Parathyroid adenoma (tissue), 2 donors: ENCODE data around the gene MAN2A2.
"Not testable (repeated sequence)": the region's sequence is repeated elsewhere in the genome, so short reads cannot be mapped to it uniquely, and the experiment has no call there.

Source experiments
- H2AFZ ChIP-seq: fragments of 300-600 bp; sonication (generic); one replicate; pipeline ENCODE4 v1.7.0; 2017; ENCODE audit warnings: antibody characterized with exemption, mild to moderate bottlenecking
- H3K27ac ChIP-seq: fragments of 300-600 bp; sonication (generic); one replicate; pipeline ENCODE4 v1.7.0; 2017
- H3K27me3 ChIP-seq: fragments of 300-600 bp; sonication (generic); one replicate; pipeline ENCODE4 v1.7.0; 2017; ENCODE audit warnings: low read length; ENCODE audit not compliant: control insufficient read depth, insufficient read depth
- H3K36me3 ChIP-seq: fragments of 300-600 bp; sonication (generic); one replicate; pipeline ENCODE4 v1.7.0; 2017; ENCODE audit warnings: low read length; ENCODE audit not compliant: control insufficient read depth, insufficient read depth
- H3K4me1 ChIP-seq: fragments of 300-600 bp; sonication (generic); one replicate; pipeline ENCODE4 v1.7.0; 2017; ENCODE audit warnings: control low read depth
- H3K4me2 ChIP-seq: fragments of 300-600 bp; sonication (generic); one replicate; pipeline ENCODE4 v1.7.0; 2017; ENCODE audit warnings: low read length
- H3K4me3 ChIP-seq: fragments of 300-600 bp; sonication (generic); one replicate; pipeline ENCODE4 v1.7.0; 2017; ENCODE audit warnings: low read depth, low read length
- H3K79me2 ChIP-seq: fragments of 300-600 bp; sonication (generic); one replicate; pipeline ENCODE4 v1.7.0; 2017; ENCODE audit warnings: control low read depth
- H3K9ac ChIP-seq: fragments of 300-600 bp; sonication (generic); one replicate; pipeline ENCODE4 v1.7.0; 2017; ENCODE audit warnings: mild to moderate bottlenecking
- H3K9me3 ChIP-seq: fragments of 300-600 bp; sonication (generic); one replicate; pipeline ENCODE4 v1.7.0; 2017; ENCODE audit warnings: low read length; ENCODE audit not compliant: control insufficient read depth
- CTCF ChIP-seq: fragments of 300-600 bp; sonication (generic); IDR thresholded peaks from one replicate; pipeline ENCODE4 v1.7.0; 2017; ENCODE audit warnings: antibody characterized with exemption, mild to moderate bottlenecking
- donor health status: primary hyperparathyroidism.

The MAN2A2 gene

DNA sequence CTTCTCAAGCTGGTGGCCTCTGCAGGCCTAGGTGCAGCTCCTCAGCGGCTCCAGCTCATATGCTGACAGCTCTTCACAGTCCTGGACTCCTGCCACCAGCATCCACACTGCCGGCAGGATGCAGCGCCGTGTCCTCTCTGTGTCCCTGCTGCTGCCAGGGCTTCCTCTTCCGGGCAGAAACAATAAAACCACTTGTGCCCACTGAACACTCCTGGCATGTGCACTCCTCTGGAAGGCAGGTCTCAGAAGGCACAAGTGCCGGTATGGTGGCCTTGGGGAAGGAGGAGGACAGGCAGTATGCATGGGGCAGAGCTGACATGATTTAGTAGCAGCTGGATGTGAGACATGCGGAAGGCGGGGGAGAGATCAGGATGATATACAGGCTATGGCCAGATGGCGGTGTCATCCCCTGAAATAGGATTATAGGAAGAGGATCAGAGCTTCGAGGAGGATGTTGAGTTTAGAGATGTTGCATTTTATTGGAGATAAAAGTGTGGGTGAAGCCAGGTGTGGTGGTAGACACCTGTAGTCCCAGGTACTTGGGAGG lies 7.5 kb upstream of the MAN2A2 start:
- no peak overlapping the region for H3K4me2 ChIP-seq
- H3K4me3 ChIP-seq: no peak overlapping the region
- H3K36me3 ChIP-seq: no peaks in the 10 kb centered on the region
- no peak overlapping the region for H2AFZ ChIP-seq
- no peaks in the 10 kb centered on the region for H3K9me3 ChIP-seq
- no peak overlapping the region for H3K27ac ChIP-seq
- H3K79me2 ChIP-seq: no peaks in the 10 kb centered on the region
- no peak for TF ChIP-seq CTCF
- H3K4me1 ChIP-seq: no peaks in the 10 kb centered on the region
- H3K9ac ChIP-seq: no peak overlapping the region
- H3K27me3 ChIP-seq: no peaks in the 10 kb centered on the region

GRCh38 chr15:90897131-90897655 lies 5.9 kb upstream of the MAN2A2 start:
- H2AFZ ChIP-seq, H3K4me2 ChIP-seq, H3K36me3 ChIP-seq, H3K27me3 ChIP-seq, H3K4me1 ChIP-seq, H3K9ac ChIP-seq, H3K27ac ChIP-seq, H3K9me3 ChIP-seq, H3K79me2 ChIP-seq, H3K4me3 ChIP-seq: not testable (repeated sequence)

- peaks cover 3% of the 10 kb centered on the region for H3K79me2 ChIP-seq
- peaks cover 3% of the 10 kb centered on the region for H3K4me1 ChIP-seq
- H3K4me2 ChIP-seq: peak overlapping the region; percentile 86
- H3K9ac ChIP-seq: no peak overlapping the region
- peak overlapping the region; percentile 65 for H3K4me3 ChIP-seq
- peak overlapping the region; percentile 95 for H2AFZ ChIP-seq
- no peaks in the 10 kb centered on the region for H3K36me3 ChIP-seq
- no peaks in the 10 kb centered on the region for H3K9me3 ChIP-seq
- H3K27ac ChIP-seq: peak overlapping the region; percentile 86
- no peaks in the 10 kb centered on the region for H3K27me3 ChIP-seq
- no peak for TF ChIP-seq CTCF
Measured at GRCh38 chr15:90901175-90902039, 1.7 kb upstream of the MAN2A2 start.

- Histone ChIP-seq H3K4me3 (peak overlapping the region; percentile 65), H3K9ac (peak overlapping the region; percentile 61), H3K27ac (peak overlapping the region; percentile 86), H3K79me2 (peaks cover 3% of the 10 kb centered on the region), H2AFZ (peak overlapping the region; percentile 95), H3K36me3 (no peaks in the 10 kb centered on the region), H3K4me2 (peak overlapping the region; percentile 86), H3K9me3 (no peaks in the 10 kb centered on the region), H3K27me3 (no peaks in the 10 kb centered on the region), H3K4me1 (peaks cover 3% of the 10 kb centered on the region)
- peak; percentile 63 for TF ChIP-seq CTCF
Measured at GRCh38 chr15:90902040-90902839, 862 bp upstream of the MAN2A2 start.
